Spleen (tissue), 7 donors: ENCODE data around the gene IL25.

Experiments used
- CTCF ChIP-seq, 11 experiments: fragments of 200-600 bp in 7 of 11; fragments of 450-650 bp in 4 of 11; sonication (generic) in 4 of 11; IDR thresholded peaks in 8 of 11; conservative IDR thresholded peaks in 3 of 11; 1 replicate in 7 of 11; 2 replicates in 4 of 11; pipeline versions ENCODE4 v1.4.0 to v1.8.0; 2016 to 2021; ENCODE audit warnings: antibody characterized with exemption in 11 of 11, inconsistent platforms in 4 of 11, mild to moderate bottlenecking in 1 of 11
- POLR2AphosphoS5 ChIP-seq, 3 donors: sonication (generic); formaldehyde crosslinking; IDR thresholded peaks; one replicate each; pipeline ENCODE4 v1.5.1; 2017; ENCODE audit warnings: antibody characterized with exemption in 3 of 3
- donor health status: DM: no; HTN: no; CAD: no; lungs with moderate emphysema.
- donor health status: DM: no; HTN: no; CAD: no.
- donor health status: DM: no; HTN: no; CAD: no.

- no peak for TF ChIP-seq POLR2AphosphoS5 (IDR thresholded peaks at IDR 0.05)
- TF ChIP-seq CTCF (IDR thresholded peaks at IDR 0.05 in 8 of 11, conservative IDR thresholded peaks at IDR 0.05 in 3 of 11): no peak
Observed at GRCh38 chr14:23357261-23357660, 15.3 kb upstream of the IL25 start.
